CD8-positive, alpha-beta memory T cell (primary cell): Measurements from ENCODE around the gene FER. TPM values are rescaled to one million over a fixed set of nuclear protein-coding genes. Genes with fewer than 3 reads are reported as not detected.

Experiments used
- CTCF ChIA-PET: fragments of 350-600 bp; sonication (Branson Sonifier 250); formaldehyde crosslinking; loops from one replicate; lab custom pipeline; 2021; ENCODE audit warnings: antibody characterized with exemption; lab: Charles Lee
- POLR2A ChIA-PET: fragments of 350-600 bp; sonication (Branson Sonifier 250); formaldehyde crosslinking; loops from one replicate; lab custom pipeline; 2021; ENCODE audit warnings: antibody characterized with exemption; lab: Charles Lee
- DNase-seq, 5 donors: peaks; one replicate each; pipeline versions ENCODE4 v3.0.0 to v3.0.0-alpha.2; 2020 to 2022; ENCODE audit warnings: mixed read lengths in 1 of 5
- H3K27ac ChIP-seq: one replicate; pipeline ENCODE4 v1.7.0; 2013; ENCODE audit warnings: low read depth, mild to moderate bottlenecking, low read length, moderate library complexity
- H3K27me3 ChIP-seq: 2 replicates; pipeline ENCODE4 v1.7.0; 2013; ENCODE audit warnings: low read length, mild to moderate bottlenecking; ENCODE audit not compliant: insufficient read depth, poor library complexity, severe bottlenecking
- H3K36me3 ChIP-seq: 2 replicates; pipeline ENCODE4 v1.7.0; 2013; ENCODE audit warnings: mild to moderate bottlenecking, low read length, moderate library complexity; ENCODE audit not compliant: insufficient read depth
- H3K4me1 ChIP-seq: 2 replicates; pipeline ENCODE4 v1.7.0; 2013; ENCODE audit warnings: mild to moderate bottlenecking, low read length, moderate library complexity; ENCODE audit not compliant: insufficient read depth
- H3K4me3 ChIP-seq: 2 replicates; pipeline ENCODE4 v1.7.0; 2013; ENCODE audit warnings: mild to moderate bottlenecking, low read length
- H3K9me3 ChIP-seq: 2 replicates; pipeline ENCODE4 v1.7.0; 2013; ENCODE audit warnings: mild to moderate bottlenecking, low read length
- H3K27ac Mint-ChIP-seq, 8 donors: one replicate each; pipeline ENCODE4 v1.8.0; 2020 to 2021; ENCODE audit warnings: mixed read lengths in 8 of 8, mild to moderate bottlenecking in 6 of 8, inconsistent platforms in 3 of 8, moderate library complexity in 3 of 8
- H3K27me3 Mint-ChIP-seq, 2 donors: one replicate each; pipeline ENCODE4 v1.8.0; 2020 to 2021; ENCODE audit warnings: mixed read lengths in 2 of 2, mild to moderate bottlenecking in 1 of 2, moderate library complexity in 1 of 2
- H3K36me3 Mint-ChIP-seq, 3 donors: one replicate each; pipeline ENCODE4 v1.8.0; 2020 to 2021; ENCODE audit warnings: mixed read lengths in 3 of 3, inconsistent platforms in 1 of 3, mild to moderate bottlenecking in 1 of 3
- H3K4me1 Mint-ChIP-seq, 3 donors: one replicate each; pipeline ENCODE4 v1.8.0; 2020 to 2021; ENCODE audit warnings: mixed read lengths in 3 of 3, inconsistent platforms in 1 of 3, mild to moderate bottlenecking in 1 of 3
- H3K4me3 Mint-ChIP-seq, 7 donors: one replicate each; pipeline ENCODE4 v1.8.0; 2020 to 2021; ENCODE audit warnings: mixed read lengths in 7 of 7, mild to moderate bottlenecking in 6 of 7, moderate library complexity in 4 of 7, inconsistent platforms in 2 of 7
- H3K9me3 Mint-ChIP-seq, 5 donors: one replicate each; pipeline ENCODE4 v1.8.0; 2020 to 2022; ENCODE audit warnings: mixed read lengths in 5 of 5, mild to moderate bottlenecking in 3 of 5, moderate library complexity in 2 of 5, inconsistent platforms in 1 of 5
- polyA plus RNA-seq: library from polyadenylated mRNA; unstranded; fragments of 300-500 nt; fragmentation: Illumina TruSeq; gene quantifications from one replicate; pipeline ENCODE4 v1.2.3, GENCODE V29; 2021
- total RNA-seq, 2 experiments: library from RNA; stranded (reverse); gene quantifications; one replicate each; pipeline ENCODE4 v1.2.3, GENCODE V29; 2021

The FER gene
- total and polyA plus RNA-seq, 3 experiments from 2014 or later = 10.1 to 11.3 (median 10.6) TPM

DNA sequence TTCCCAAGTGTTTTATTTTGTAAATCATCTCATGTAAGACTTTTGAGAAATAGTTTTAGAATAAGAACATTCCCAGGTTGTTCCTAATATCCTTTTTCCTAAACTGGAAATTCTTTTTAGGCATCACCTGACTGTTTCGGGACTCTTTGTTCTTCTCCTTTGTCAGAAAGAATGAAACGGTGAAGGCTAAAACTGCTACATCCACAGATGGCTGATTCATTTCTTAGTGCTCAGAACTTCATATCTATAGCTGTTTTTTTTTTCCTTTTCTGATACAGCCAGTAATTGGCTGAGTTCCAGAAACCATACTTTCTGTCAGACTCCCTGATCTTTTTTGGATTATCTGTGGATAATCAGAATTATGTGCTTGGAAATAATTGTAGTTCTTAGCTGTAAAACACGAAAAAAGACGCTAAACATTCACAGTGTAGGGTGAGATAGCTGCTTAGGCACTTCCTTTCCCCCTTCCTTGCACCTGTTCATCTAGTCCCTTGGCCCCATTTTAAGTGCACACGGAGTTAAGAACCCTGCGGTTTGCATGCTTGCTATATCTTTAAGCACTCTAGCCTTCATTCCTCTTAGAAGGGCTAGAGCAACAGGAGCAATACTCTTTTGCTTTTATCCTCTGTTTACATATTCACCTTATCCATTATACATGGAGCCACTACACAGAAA is 378.2 kb downstream of the FER start:
- peaks cover 2 to 33% (median 5%) of the 10 kb centered on the region in 3 donors for H3K36me3 Mint-ChIP-seq
- Histone ChIP-seq H3K9me3 (no peaks in the 10 kb centered on the region), H3K27me3 (no peaks in the 10 kb centered on the region), H3K4me3 (no peak overlapping the region), H3K27ac (no peak overlapping the region), H3K4me1 (no peaks in the 10 kb centered on the region), H3K36me3 (no peaks in the 10 kb centered on the region)
- peaks cover 1 to 13% (median 5%) of the 10 kb centered on the region in 5 donors for H3K9me3 Mint-ChIP-seq
- H3K4me1 Mint-ChIP-seq = no peaks in the 10 kb centered on the region
- H3K27me3 Mint-ChIP-seq = no peaks in the 10 kb centered on the region
- ChIA-PET CTCF (no interaction called here), POLR2A (no interaction called here)
- no peak overlapping the region for H3K4me3 Mint-ChIP-seq
- DNase-seq = no peak
- H3K27ac Mint-ChIP-seq = no peak overlapping the region

DNA sequence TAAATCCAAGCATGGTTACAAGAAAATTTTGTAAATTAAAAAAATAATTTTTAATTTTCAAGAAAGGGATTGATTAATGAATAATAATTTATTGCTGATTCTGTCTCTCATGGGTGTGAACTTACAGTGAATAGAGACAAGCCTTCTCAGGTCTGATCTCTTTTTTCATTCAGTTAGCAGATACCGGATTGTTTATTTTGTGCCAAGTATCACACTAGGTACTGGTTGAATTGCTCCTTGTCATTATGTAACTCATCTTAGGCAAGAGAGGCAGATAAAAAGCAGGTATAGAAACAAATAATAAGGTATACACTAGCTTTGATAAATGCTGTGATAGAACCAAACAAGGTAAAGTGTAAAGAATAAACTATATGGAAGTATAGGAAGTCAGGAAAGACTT is 378.8 kb downstream of the FER start:
- Histone ChIP-seq H3K36me3 (no peaks in the 10 kb centered on the region), H3K4me1 (no peaks in the 10 kb centered on the region), H3K27me3 (no peaks in the 10 kb centered on the region), H3K9me3 (no peaks in the 10 kb centered on the region), H3K27ac (no peak overlapping the region), H3K4me3 (no peak overlapping the region)
- no peak for DNase-seq
- Mint-ChIP-seq H3K27ac (no peak overlapping the region), H3K27me3 (no peaks in the 10 kb centered on the region), H3K9me3 (peaks cover 0 to 8% (median 5%) of the 10 kb centered on the region in 5 donors), H3K4me1 (no peaks in the 10 kb centered on the region), H3K4me3 (no peak overlapping the region), H3K36me3 (peaks cover 0 to 28% (median 5%) of the 10 kb centered on the region in 3 donors)
- ChIA-PET CTCF (no interaction called here), POLR2A (no interaction called here)

DNA sequence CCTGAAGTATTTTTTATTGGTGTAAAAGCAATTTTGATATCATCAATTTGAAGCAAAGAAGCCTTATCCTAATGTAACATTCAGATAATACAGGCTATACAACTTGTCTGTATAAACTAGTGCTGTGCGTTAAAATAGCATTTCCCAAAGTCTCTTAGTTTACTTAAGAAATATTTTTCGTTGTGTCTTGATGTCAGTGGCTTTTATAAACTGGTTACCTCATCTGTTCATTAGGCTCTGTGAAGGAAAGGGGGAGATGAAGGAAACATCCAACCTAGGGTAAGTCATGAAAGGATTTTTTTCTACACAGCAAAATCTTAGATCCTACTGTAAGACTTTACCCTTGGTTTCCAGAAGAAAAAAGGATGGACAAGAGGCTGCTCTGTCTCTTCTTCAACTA is 389.2 kb downstream of the FER start:
- ChIA-PET CTCF (no interaction called here), POLR2A (no interaction called here)
- Histone ChIP-seq H3K4me1 (no peaks in the 10 kb centered on the region), H3K9me3 (no peaks in the 10 kb centered on the region), H3K4me3 (no peak overlapping the region), H3K27me3 (no peaks in the 10 kb centered on the region), H3K27ac (no peak overlapping the region), H3K36me3 (no peaks in the 10 kb centered on the region)
- no peak overlapping the region for H3K27ac Mint-ChIP-seq
- H3K9me3 Mint-ChIP-seq = no peaks in the 10 kb centered on the region
- peaks cover 0 to 9% (median 0%) of the 10 kb centered on the region in 3 donors for H3K36me3 Mint-ChIP-seq
- no peaks in the 10 kb centered on the region for H3K4me1 Mint-ChIP-seq
- DNase-seq = no peak
- no peaks in the 10 kb centered on the region for H3K27me3 Mint-ChIP-seq
- no peak overlapping the region for H3K4me3 Mint-ChIP-seq

DNA sequence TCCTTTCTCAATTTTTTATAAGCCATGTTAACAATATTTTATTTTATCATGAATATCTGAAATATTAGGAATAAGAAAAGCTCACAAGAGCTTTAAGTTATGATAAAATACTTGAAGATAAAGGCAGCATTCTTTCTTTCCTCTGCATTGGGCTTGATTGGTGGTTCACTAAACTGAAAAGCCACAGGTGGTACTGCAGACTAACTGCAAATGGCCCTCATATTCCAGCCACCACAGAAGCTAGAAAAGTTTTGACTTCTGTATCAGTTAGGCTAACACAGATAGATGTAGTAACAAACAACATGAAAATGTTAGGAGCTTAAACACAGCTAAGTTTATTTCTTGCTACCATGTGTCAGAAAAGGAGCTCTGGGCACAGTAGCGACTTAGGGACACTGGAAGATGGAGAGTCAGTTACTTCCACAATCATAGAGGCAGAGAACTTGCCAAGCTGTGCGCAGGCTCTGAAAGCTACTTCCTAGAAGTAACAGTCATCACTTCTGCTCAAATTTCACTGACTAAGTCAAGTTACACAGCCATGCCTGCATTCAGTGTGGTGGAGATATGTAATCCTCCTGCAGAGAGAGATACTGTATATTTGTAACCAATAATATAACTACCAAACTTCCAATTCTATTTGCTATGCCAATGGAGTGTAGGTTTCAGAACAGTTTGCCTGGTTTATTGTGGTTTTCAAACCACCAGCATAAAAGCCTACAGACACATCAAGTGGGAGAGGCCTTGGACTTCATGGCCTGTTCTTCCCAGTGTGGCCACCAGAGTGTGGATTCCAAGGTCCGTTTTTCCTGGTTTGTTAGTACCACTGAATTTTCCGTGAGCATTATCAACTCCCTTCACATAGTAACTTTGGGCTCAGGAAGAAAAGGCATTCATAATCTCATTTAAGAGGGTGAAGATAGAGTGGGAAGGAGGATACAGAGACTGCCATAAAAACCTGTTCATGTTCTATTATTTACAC is 393.8 kb downstream of the FER start:
- Mint-ChIP-seq H3K9me3 (no peaks in the 10 kb centered on the region), H3K4me1 (no peaks in the 10 kb centered on the region), H3K27me3 (no peaks in the 10 kb centered on the region), H3K4me3 (no peak overlapping the region), H3K36me3 (peaks cover 0 to 1% (median 0%) of the 10 kb centered on the region in 3 donors), H3K27ac (no peak overlapping the region)
- Histone ChIP-seq H3K9me3 (no peaks in the 10 kb centered on the region), H3K4me3 (no peak overlapping the region), H3K27me3 (no peaks in the 10 kb centered on the region), H3K36me3 (no peaks in the 10 kb centered on the region), H3K27ac (no peak overlapping the region), H3K4me1 (no peaks in the 10 kb centered on the region)
- ChIA-PET POLR2A (no interaction called here), CTCF (no interaction called here)
- no peak for DNase-seq

DNA sequence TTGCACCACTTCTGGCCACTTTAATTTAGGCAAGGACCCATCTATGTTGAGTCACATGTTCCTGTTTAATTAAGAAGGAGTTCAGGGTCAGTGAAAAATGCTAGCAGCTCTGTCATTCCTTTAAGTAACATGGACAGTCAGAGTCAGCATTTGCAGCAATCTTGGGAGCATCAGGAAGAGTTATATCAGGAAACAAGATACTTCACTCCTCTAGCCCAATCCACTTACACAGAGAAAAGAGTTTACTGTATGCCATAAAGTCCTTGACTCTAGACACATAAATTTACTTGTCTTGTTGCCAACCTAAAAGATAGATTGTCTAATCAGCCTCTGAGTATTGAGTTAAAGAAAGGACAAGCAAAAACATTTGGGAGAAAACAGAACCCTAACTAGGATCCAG is 395.3 kb downstream of the FER start:
- Histone ChIP-seq H3K4me1 (no peaks in the 10 kb centered on the region), H3K4me3 (no peak overlapping the region), H3K9me3 (no peaks in the 10 kb centered on the region), H3K27ac (no peak overlapping the region), H3K36me3 (no peaks in the 10 kb centered on the region), H3K27me3 (no peaks in the 10 kb centered on the region)
- H3K9me3 Mint-ChIP-seq = no peaks in the 10 kb centered on the region
- no peak overlapping the region for H3K4me3 Mint-ChIP-seq
- DNase-seq = no peak
- H3K27me3 Mint-ChIP-seq = no peaks in the 10 kb centered on the region
- no peaks in the 10 kb centered on the region for H3K4me1 Mint-ChIP-seq
- H3K36me3 Mint-ChIP-seq = peaks cover 0 to 3% (median 0%) of the 10 kb centered on the region in 3 donors
- ChIA-PET POLR2A (no interaction called here), CTCF (no interaction called here)
- no peak overlapping the region for H3K27ac Mint-ChIP-seq

DNA sequence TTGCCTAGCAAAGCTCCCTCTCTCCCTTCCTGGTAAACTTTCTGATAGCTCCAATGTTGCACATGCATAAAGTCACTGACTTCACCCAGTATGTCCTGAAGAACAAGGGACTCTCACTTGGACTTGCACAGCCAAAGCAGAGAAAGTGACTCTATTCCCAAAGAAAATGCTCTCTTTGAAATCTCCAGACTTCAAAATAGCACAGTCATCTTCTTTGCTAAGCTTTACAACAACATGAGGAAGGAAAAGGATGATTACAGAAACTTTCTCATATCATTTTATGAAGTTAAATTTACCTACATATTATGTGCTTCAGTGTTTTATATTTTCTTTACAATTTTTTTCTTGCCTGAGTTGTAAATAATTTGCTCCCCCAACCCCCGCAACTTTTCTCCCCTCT is 397.4 kb downstream of the FER start:
- H3K9me3 Mint-ChIP-seq = no peaks in the 10 kb centered on the region
- ChIA-PET CTCF (no interaction called here), POLR2A (no interaction called here)
- Histone ChIP-seq H3K9me3 (no peaks in the 10 kb centered on the region), H3K4me3 (no peak overlapping the region), H3K4me1 (no peaks in the 10 kb centered on the region), H3K27me3 (no peaks in the 10 kb centered on the region), H3K36me3 (no peaks in the 10 kb centered on the region), H3K27ac (no peak overlapping the region)
- no peaks in the 10 kb centered on the region for H3K4me1 Mint-ChIP-seq
- DNase-seq = no peak
- H3K4me3 Mint-ChIP-seq = no peak overlapping the region
- H3K27ac Mint-ChIP-seq = no peak overlapping the region
- peaks cover 0 to 3% (median 1%) of the 10 kb centered on the region in 3 donors for H3K36me3 Mint-ChIP-seq
- no peaks in the 10 kb centered on the region for H3K27me3 Mint-ChIP-seq

DNA sequence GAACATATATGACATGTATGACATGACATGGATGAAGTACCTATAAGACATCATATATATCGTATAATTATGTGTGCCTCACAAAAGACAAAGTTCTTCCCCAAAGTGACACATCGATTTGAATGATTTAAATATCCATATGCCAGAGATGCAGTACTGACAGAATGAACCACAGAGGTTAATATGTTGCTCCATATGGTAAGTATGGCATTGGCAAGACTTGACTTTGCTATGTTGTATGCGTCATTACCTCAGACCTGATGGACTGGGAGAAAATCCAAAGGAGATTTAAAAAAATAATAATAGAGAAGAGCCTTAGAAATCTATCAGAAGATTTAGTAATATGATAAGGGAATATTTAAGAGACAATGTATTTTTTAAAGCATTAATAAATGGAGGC is 398.9 kb downstream of the FER start:
- Histone ChIP-seq H3K27ac (no peak overlapping the region), H3K36me3 (no peaks in the 10 kb centered on the region), H3K4me3 (no peak overlapping the region), H3K27me3 (no peaks in the 10 kb centered on the region), H3K4me1 (no peaks in the 10 kb centered on the region), H3K9me3 (no peaks in the 10 kb centered on the region)
- ChIA-PET POLR2A (no interaction called here), CTCF (no interaction called here)
- Mint-ChIP-seq H3K27me3 (no peaks in the 10 kb centered on the region), H3K27ac (no peak overlapping the region), H3K36me3 (peaks cover 0 to 6% (median 5%) of the 10 kb centered on the region in 3 donors), H3K4me1 (no peaks in the 10 kb centered on the region), H3K9me3 (no peaks in the 10 kb centered on the region), H3K4me3 (no peak overlapping the region)
- no peak for DNase-seq

DNA sequence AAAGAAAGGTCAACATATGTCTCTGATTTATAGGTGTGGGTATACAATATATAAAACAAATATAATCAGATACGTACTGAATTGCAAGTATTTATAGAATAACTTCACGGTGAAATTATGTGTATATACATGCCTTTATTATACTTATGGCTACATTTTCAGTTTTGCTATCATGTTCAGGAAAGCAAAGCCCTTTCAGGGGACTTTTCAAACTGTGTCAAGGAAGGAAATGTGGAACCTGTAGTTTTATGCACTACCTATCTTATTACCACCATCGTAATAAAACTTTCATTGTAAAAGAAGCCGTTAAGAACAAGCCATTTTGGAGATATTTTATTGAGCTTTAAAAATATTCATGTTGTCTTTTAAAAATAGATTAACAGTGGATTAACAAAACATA is 404.9 kb downstream of the FER start:
- H3K27ac ChIP-seq = no peak overlapping the region
- H3K36me3 ChIP-seq = no peaks in the 10 kb centered on the region
- no peak overlapping the region for H3K4me3 ChIP-seq
- no peak overlapping the region for H3K4me3 Mint-ChIP-seq
- H3K36me3 Mint-ChIP-seq = peaks cover 0 to 5% (median 5%) of the 10 kb centered on the region in 3 donors
- no peak for DNase-seq
- no peaks in the 10 kb centered on the region for H3K4me1 ChIP-seq
- no peaks in the 10 kb centered on the region for H3K27me3 Mint-ChIP-seq
- H3K9me3 ChIP-seq = no peaks in the 10 kb centered on the region
- POLR2A ChIA-PET = no interaction called here
- H3K4me1 Mint-ChIP-seq = peaks cover 0 to 3% (median 0%) of the 10 kb centered on the region in 3 donors
- CTCF ChIA-PET = no interaction called here
- no peak overlapping the region for H3K27ac Mint-ChIP-seq
- H3K9me3 Mint-ChIP-seq = no peaks in the 10 kb centered on the region
- no peaks in the 10 kb centered on the region for H3K27me3 ChIP-seq
